MM.1S (cell line): ENCODE measurements around the gene NLGN1.

ENCODE experiments used
- DNase-seq: peaks from one replicate; pipeline ENCODE4 v3.0.0-alpha.2; 2015
- H2AFZ ChIP-seq: fragments of 300-600 bp; sonication (generic); 2 replicates; pipeline ENCODE4 v1.6.0; 2016; ENCODE audit warnings: antibody characterized with exemption, low read length
- H3F3A ChIP-seq: fragments of 300-600 bp; sonication (generic); 2 replicates; pipeline ENCODE4 v1.6.1; 2016; ENCODE audit warnings: mild to moderate bottlenecking, antibody characterized with exemption, low read length, moderate library complexity, mixed read lengths; ENCODE audit not compliant: insufficient read depth
- H3K27ac ChIP-seq: fragments of 300-600 bp; sonication (generic); 2 replicates; pipeline ENCODE4 v1.5.1; 2016; ENCODE audit warnings: mild to moderate bottlenecking, low read length
- H3K27me3 ChIP-seq: fragments of 300-600 bp; sonication (generic); replicated peaks from 2 replicates; pipeline ENCODE4 v1.6.0; 2016; ENCODE audit warnings: low read length; ENCODE audit not compliant: insufficient read depth
- H3K36me3 ChIP-seq: fragments of 300-600 bp; sonication (generic); replicated peaks from 2 replicates; pipeline ENCODE4 v1.6.1; 2016; ENCODE audit warnings: mild to moderate bottlenecking, low read length, mixed read lengths; ENCODE audit not compliant: insufficient read depth
- H3K4me1 ChIP-seq: fragments of 300-600 bp; sonication (generic); 2 replicates; pipeline ENCODE4 v1.6.1; 2016; ENCODE audit warnings: low read length, mixed read lengths
- H3K4me2 ChIP-seq: fragments of 300-600 bp; sonication (generic); 2 replicates; pipeline ENCODE4 v1.6.0; 2016; ENCODE audit warnings: low read depth, low read length
- H3K4me3 ChIP-seq: fragments of 300-600 bp; sonication (generic); 2 replicates; pipeline ENCODE4 v1.5.1; 2016; ENCODE audit warnings: low read length, mixed read lengths
- H3K79me2 ChIP-seq: fragments of 300-600 bp; sonication (generic); 2 replicates; pipeline ENCODE4 v1.6.1; 2016; ENCODE audit warnings: mixed run types, low read length, mixed read lengths
- H3K9ac ChIP-seq: fragments of 300-600 bp; sonication (generic); 2 replicates; pipeline ENCODE4 v1.6.1; 2016; ENCODE audit warnings: low read length, mixed read lengths
- H3K9me2 ChIP-seq: fragments of 300-600 bp; sonication (generic); replicated peaks from 2 replicates; pipeline ENCODE4 v1.6.1; 2016; ENCODE audit warnings: mild to moderate bottlenecking, low read length, mixed read lengths; ENCODE audit not compliant: insufficient read depth
- H3K9me3 ChIP-seq: fragments of 300-600 bp; sonication (generic); replicated peaks from 2 replicates; pipeline ENCODE4 v1.6.1; 2016; ENCODE audit warnings: mild to moderate bottlenecking, low read length, mixed read lengths; ENCODE audit not compliant: insufficient read depth
- H4K20me1 ChIP-seq: fragments of 300-600 bp; sonication (generic); 2 replicates; pipeline ENCODE4 v1.6.1; 2016; ENCODE audit warnings: mild to moderate bottlenecking, low read length, moderate library complexity, mixed read lengths; ENCODE audit not compliant: insufficient read depth
- CTCF ChIP-seq: fragments of 300-600 bp; sonication (generic); IDR thresholded peaks from 2 replicates; pipeline ENCODE4 v1.5.1; 2016; ENCODE audit warnings: antibody characterized with exemption, low read length, mixed read lengths
- EZH2 ChIP-seq: fragments of 300-600 bp; sonication (generic); optimal IDR thresholded peaks from 2 replicates; pipeline ENCODE3; 2017; ENCODE audit warnings: low read depth, mild to moderate bottlenecking, antibody characterized with exemption, low read length, mixed read lengths
- EZH2phosphoT487 ChIP-seq: fragments of 300-600 bp; sonication (generic); IDR thresholded peaks from 2 replicates; pipeline ENCODE4 v1.6.1; 2018; ENCODE audit warnings: antibody characterized with exemption, low read length

The NLGN1 gene

GRCh38 chr3:173703771-173704170 lies 306.2 kb downstream of the NLGN1 start:
- Histone ChIP-seq H3K36me3 (no peaks in the 10 kb centered on the region), H3K4me2 (no peak overlapping the region), H3K9me2 (no peaks in the 10 kb centered on the region), H3K9ac (no peak overlapping the region), H4K20me1 (no peaks in the 10 kb centered on the region), H3K27me3 (no peaks in the 10 kb centered on the region), H2AFZ (no peak overlapping the region), H3F3A (no peaks in the 10 kb centered on the region), H3K4me3 (no peak overlapping the region), H3K79me2 (no peaks in the 10 kb centered on the region), H3K27ac (no peak overlapping the region), H3K4me1 (no peaks in the 10 kb centered on the region), H3K9me3 (no peaks in the 10 kb centered on the region)
- DNase-seq = no peak
- TF ChIP-seq EZH2 (no peak), EZH2phosphoT487 (no peak), CTCF (no peak)

- no peak overlapping the region for H3K9ac ChIP-seq
- H3K9me3 ChIP-seq = no peaks in the 10 kb centered on the region
- H4K20me1 ChIP-seq = no peaks in the 10 kb centered on the region
- H3K4me2 ChIP-seq = no peak overlapping the region
- no peaks in the 10 kb centered on the region for H3K79me2 ChIP-seq
- H2AFZ ChIP-seq = no peak overlapping the region
- no peaks in the 10 kb centered on the region for H3K9me2 ChIP-seq
- H3K4me3 ChIP-seq = no peak overlapping the region
- no peaks in the 10 kb centered on the region for H3K27me3 ChIP-seq
- no peaks in the 10 kb centered on the region for H3K4me1 ChIP-seq
- no peaks in the 10 kb centered on the region for H3K36me3 ChIP-seq
- no peak overlapping the region for H3K27ac ChIP-seq
- DNase-seq = no peak
- no peak for TF ChIP-seq EZH2
- no peak for TF ChIP-seq EZH2phosphoT487
- no peak for TF ChIP-seq CTCF
- no peaks in the 10 kb centered on the region for H3F3A ChIP-seq
Measured at GRCh38 chr3:173706630-173707029, 309.1 kb downstream of the NLGN1 start.

- Histone ChIP-seq H3K9me2 (no peaks in the 10 kb centered on the region), H3K79me2 (no peaks in the 10 kb centered on the region), H3F3A (no peaks in the 10 kb centered on the region), H3K4me3 (no peak overlapping the region), H3K9me3 (no peaks in the 10 kb centered on the region), H3K9ac (no peak overlapping the region), H4K20me1 (no peaks in the 10 kb centered on the region), H2AFZ (no peak overlapping the region), H3K4me2 (no peak overlapping the region), H3K4me1 (no peaks in the 10 kb centered on the region), H3K27ac (no peak overlapping the region), H3K27me3 (no peaks in the 10 kb centered on the region), H3K36me3 (no peaks in the 10 kb centered on the region)
- no peak for DNase-seq
- no peak for TF ChIP-seq CTCF
Measured at GRCh38 chr3:173708191-173708590, 310.6 kb downstream of the NLGN1 start.

GRCh38 chr3:173709026-173709425 lies 311.5 kb downstream of the NLGN1 start:
- Histone ChIP-seq H3K9ac (no peak overlapping the region), H3K27me3 (no peaks in the 10 kb centered on the region), H3K79me2 (no peaks in the 10 kb centered on the region), H3F3A (no peaks in the 10 kb centered on the region), H3K36me3 (no peaks in the 10 kb centered on the region), H3K4me3 (no peak overlapping the region), H3K4me1 (no peaks in the 10 kb centered on the region), H3K9me2 (no peaks in the 10 kb centered on the region), H2AFZ (no peak overlapping the region), H3K9me3 (no peaks in the 10 kb centered on the region), H3K4me2 (no peak overlapping the region), H3K27ac (no peak overlapping the region), H4K20me1 (no peaks in the 10 kb centered on the region)
- DNase-seq = no peak
- TF ChIP-seq EZH2phosphoT487 = no peak
- no peak for TF ChIP-seq CTCF
- no peak for TF ChIP-seq EZH2
